ENCODE data around the gene GNAQ. TPM values are rescaled to one million over a fixed set of nuclear protein-coding genes. Genes with fewer than 3 reads are reported as not detected.

The GNAQ gene
- total and polyA plus RNA-seq, 2 donors (not counting 1 experiment from before 2014, with no cell fraction given), result 0.60 to 1.4 TPM

GRCh38 chr9:77975036-77975435, 56.6 kb downstream of the GNAQ start:
- intact Hi-C loops (cut with micrococcal nuclease), result no loop called here
- no peaks in the 10 kb centered on the region for H4K20me1 ChIP-seq (ENCODE audit: control insufficient read depth, insufficient read depth, low read length, poor library complexity, severe bottlenecking)
- WGBS (ENCODE audit: insufficient coverage), result 100% methylated on average over 1 of the region's 2 CpGs
- no peak for ATAC-seq (ENCODE audit: low read depth)
- H3K4me1 Mint-ChIP-seq, result peaks cover 15% of the 10 kb centered on the region
- CTCF ChIA-PET, result interaction anchor here (1.0 kb wide), 1 partner anchor 394 kb away, joined by 3 read pairs; no protein-coding TSS in a partner anchor
- H2AFZ ChIP-seq (ENCODE audit: insufficient read depth, low read depth, low read length, poor library complexity, severe bottlenecking), result no peak overlapping the region
- H3K27ac ChIP-seq (ENCODE audit: low read length in 2 of 2), result no peak overlapping the region
- H3K27me3 Mint-ChIP-seq, result peaks cover 11% of the 10 kb centered on the region
- no peak overlapping the region for H3K4me2 ChIP-seq (replicated peaks; ENCODE audit: low read depth, low read length, poor library complexity, severe bottlenecking)
- DNase-seq, result no peak
- no peak for TF ChIP-seq CTCF (IDR thresholded peaks at IDR 0.05)
- TF ChIP-seq EZH2 (IDR thresholded peaks at IDR 0.05; ENCODE audit: borderline replicate concordance, insufficient read depth, low read depth, low read length, poor library complexity, severe bottlenecking), result no peak
- H3K4me3 ChIP-seq (ENCODE audit: control extremely low read depth in 1 of 5, extremely low read depth in 1 of 5, insufficient read depth in 1 of 5, low read depth in 2 of 5, low read length in 4 of 5), result no peak overlapping the region
- H3K79me2 ChIP-seq (ENCODE audit: control insufficient read depth, insufficient read depth, low read length), result no peaks in the 10 kb centered on the region
- no peaks in the 10 kb centered on the region for H3K9me3 ChIP-seq (ENCODE audit: control extremely low read depth in 1 of 3, control insufficient read depth in 2 of 3, insufficient read depth in 1 of 3, low read length in 2 of 3)
- no peaks in the 10 kb centered on the region for H3K9me3 Mint-ChIP-seq (ENCODE audit: insufficient read depth)
- no peaks in the 10 kb centered on the region for H3K27me3 ChIP-seq (replicated peaks in 1 of 4; ENCODE audit: control extremely low read depth in 1 of 4, control insufficient read depth in 3 of 4, insufficient read depth in 4 of 4, low read length in 3 of 4)
- peaks cover 16 to 21% of the 10 kb centered on the region in 2 donors for H3K4me1 ChIP-seq (ENCODE audit: control insufficient read depth in 2 of 2, insufficient read depth in 2 of 2, low read length in 2 of 2)
- no peak overlapping the region for H3K9ac ChIP-seq (ENCODE audit: low read length)
- H3K36me3 ChIP-seq (replicated peaks in 1 of 2; ENCODE audit: control extremely low read depth in 1 of 2, control insufficient read depth in 1 of 2, extremely low read depth in 1 of 2, insufficient read depth in 2 of 2, low read length in 1 of 2), result no peaks in the 10 kb centered on the region
- POLR2A ChIA-PET, result no interaction called here
- no peak overlapping the region for H3K27ac Mint-ChIP-seq
- H3K4me3 Mint-ChIP-seq, result no peak overlapping the region

- no peaks in the 10 kb centered on the region for H3K27me3 ChIP-seq (replicated peaks in 1 of 4; ENCODE audit: control extremely low read depth in 1 of 4, control insufficient read depth in 3 of 4, insufficient read depth in 4 of 4, low read length in 3 of 4)
- H4K20me1 ChIP-seq (ENCODE audit: control insufficient read depth, insufficient read depth, low read length, poor library complexity, severe bottlenecking), result no peaks in the 10 kb centered on the region
- no peaks in the 10 kb centered on the region for H3K9me3 ChIP-seq (ENCODE audit: control extremely low read depth in 1 of 3, control insufficient read depth in 2 of 3, insufficient read depth in 1 of 3, low read length in 2 of 3)
- peaks cover 15% of the 10 kb centered on the region for H3K4me1 Mint-ChIP-seq
- H3K9ac ChIP-seq (ENCODE audit: low read length), result no peak overlapping the region
- H3K9me3 Mint-ChIP-seq (ENCODE audit: insufficient read depth), result no peaks in the 10 kb centered on the region
- no peak overlapping the region for H3K4me2 ChIP-seq (replicated peaks; ENCODE audit: low read depth, low read length, poor library complexity, severe bottlenecking)
- no peaks in the 10 kb centered on the region for H3K36me3 ChIP-seq (replicated peaks in 1 of 2; ENCODE audit: control extremely low read depth in 1 of 2, control insufficient read depth in 1 of 2, extremely low read depth in 1 of 2, insufficient read depth in 2 of 2, low read length in 1 of 2)
- TF ChIP-seq EZH2 (IDR thresholded peaks at IDR 0.05; ENCODE audit: borderline replicate concordance, insufficient read depth, low read depth, low read length, poor library complexity, severe bottlenecking), result no peak
- TF ChIP-seq CTCF (IDR thresholded peaks at IDR 0.05), result no peak
- no peak overlapping the region for H3K27ac ChIP-seq (ENCODE audit: low read length in 2 of 2)
- H3K79me2 ChIP-seq (ENCODE audit: control insufficient read depth, insufficient read depth, low read length), result no peaks in the 10 kb centered on the region
- WGBS (ENCODE audit: insufficient coverage), result no CpG with 5 or more reads among the region's 2 CpGs
- no peak overlapping the region for H2AFZ ChIP-seq (ENCODE audit: insufficient read depth, low read depth, low read length, poor library complexity, severe bottlenecking)
- DNase-seq, result no peak
- no peak overlapping the region for H3K4me3 Mint-ChIP-seq
- H3K27ac Mint-ChIP-seq, result no peak overlapping the region
- H3K4me1 ChIP-seq (ENCODE audit: control insufficient read depth in 2 of 2, insufficient read depth in 2 of 2, low read length in 2 of 2), result peaks cover 16 to 21% of the 10 kb centered on the region in 2 donors
- no peak overlapping the region for H3K4me3 ChIP-seq (ENCODE audit: control extremely low read depth in 1 of 5, extremely low read depth in 1 of 5, insufficient read depth in 1 of 5, low read depth in 2 of 5, low read length in 4 of 5)
- peaks cover 6% of the 10 kb centered on the region for H3K27me3 Mint-ChIP-seq
- CTCF ChIA-PET, result no interaction called here
- POLR2A ChIA-PET, result no interaction called here
- no peak for ATAC-seq (ENCODE audit: low read depth)
- intact Hi-C loops (cut with micrococcal nuclease), result no loop called here
These were observed 57.2 kb downstream of the GNAQ start for GRCh38 chr9:77974434-77974833.

Data from B cell (primary cell).